Subcutaneous abdominal adipose tissue (tissue), 5 donors: Measurements from ENCODE around the gene CENPP.
A peak's percentile ranks its signal among the peaks of the same experiment; 100 is the strongest.
"Not testable (repeated sequence)": the region's sequence is repeated elsewhere in the genome, so short reads cannot be mapped to it uniquely, and the experiment has no call there.

ENCODE experiments used
- H3K27ac ChIP-seq: one replicate; pipeline ENCODE4 v1.7.0; 2013; ENCODE audit warnings: low read depth, mild to moderate bottlenecking, inconsistent platforms, low read length, moderate library complexity
- H3K27me3 ChIP-seq, 5 donors: one replicate each; pipeline ENCODE4 v1.7.0; 2013; ENCODE audit warnings: low read length in 5 of 5, inconsistent platforms in 1 of 5; ENCODE audit not compliant: control insufficient read depth in 5 of 5, insufficient read depth in 4 of 5
- H3K36me3 ChIP-seq, 5 donors: one replicate each; pipeline ENCODE4 v1.7.0; 2013; ENCODE audit warnings: low read length in 5 of 5; ENCODE audit not compliant: control insufficient read depth in 5 of 5, insufficient read depth in 5 of 5
- H3K4me1 ChIP-seq, 5 donors: one replicate each; pipeline ENCODE4 v1.7.0; 2013; ENCODE audit warnings: low read length in 5 of 5, mild to moderate bottlenecking in 3 of 5, moderate library complexity in 1 of 5; ENCODE audit not compliant: control insufficient read depth in 5 of 5, insufficient read depth in 5 of 5
- H3K4me3 ChIP-seq, 5 donors: one replicate each; pipeline ENCODE4 v1.7.0; 2013; ENCODE audit warnings: low read length in 5 of 5, low read depth in 1 of 5
- H3K9ac ChIP-seq, 5 donors: one replicate each; pipeline ENCODE4 v1.7.0; 2013; ENCODE audit warnings: low read length in 5 of 5, mild to moderate bottlenecking in 4 of 5, moderate library complexity in 3 of 5
- H3K9me3 ChIP-seq, 5 donors: one replicate each; pipeline ENCODE4 v1.7.0; 2013; ENCODE audit warnings: low read length in 5 of 5; ENCODE audit not compliant: control insufficient read depth in 5 of 5
- donor health status: healthy.
- donor health status: healthy.
- donor health status: healthy.
- donor health status: healthy.
- donor health status: healthy.

The CENPP gene

DNA sequence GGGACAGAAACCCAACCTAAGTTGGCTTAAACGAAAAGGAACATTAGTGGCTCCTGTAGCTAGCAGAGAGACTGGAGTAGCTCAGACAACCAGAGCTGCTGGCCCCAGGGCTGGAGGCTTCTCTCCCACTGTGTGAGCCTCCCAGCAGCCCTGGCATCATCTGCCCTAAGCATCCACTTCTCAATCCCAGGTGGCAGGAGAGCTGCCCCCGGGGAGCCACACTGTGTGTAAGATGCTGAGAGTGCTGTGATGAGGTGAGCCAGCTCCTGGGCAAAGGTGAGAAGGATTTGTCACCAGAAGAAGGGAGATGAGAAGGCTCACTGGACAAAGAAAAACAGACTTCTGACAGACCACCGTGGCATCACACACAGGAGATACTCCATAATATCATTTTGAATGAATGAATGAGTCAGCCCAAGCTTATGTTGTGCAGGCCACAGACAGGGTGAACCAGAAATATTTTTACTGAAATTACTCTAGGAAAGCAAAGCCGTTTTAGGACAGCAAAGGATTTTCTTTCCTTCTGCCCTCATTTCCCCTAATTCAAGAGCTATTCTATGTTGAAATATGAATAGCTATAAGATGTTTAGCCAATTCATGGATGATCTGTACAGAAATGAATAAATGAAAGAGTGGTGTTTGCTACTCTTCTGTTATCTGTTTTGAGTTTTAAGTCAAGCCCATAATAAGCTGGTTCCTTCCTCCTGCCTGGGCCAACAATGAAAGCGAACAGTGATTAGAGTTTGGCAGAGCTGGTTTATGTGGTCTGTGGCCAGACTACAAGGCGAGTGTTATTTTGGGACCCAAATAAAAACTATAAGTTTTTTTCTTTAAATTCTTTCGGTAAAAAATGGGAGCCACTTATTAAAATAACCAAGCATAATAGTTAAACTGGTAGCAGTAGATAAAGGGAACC is 267.5 kb downstream of the CENPP start:
- Histone ChIP-seq H3K27ac (no peak overlapping the region), H3K27me3 (no peaks in the 10 kb centered on the region), H3K36me3 (no peaks in the 10 kb centered on the region), H3K4me3 (no peak overlapping the region), H3K9ac (no peak overlapping the region), H3K4me1 (peaks cover 0 to 22% (median 17%) of the 10 kb centered on the region in 5 donors), H3K9me3 (no peaks in the 10 kb centered on the region)

DNA sequence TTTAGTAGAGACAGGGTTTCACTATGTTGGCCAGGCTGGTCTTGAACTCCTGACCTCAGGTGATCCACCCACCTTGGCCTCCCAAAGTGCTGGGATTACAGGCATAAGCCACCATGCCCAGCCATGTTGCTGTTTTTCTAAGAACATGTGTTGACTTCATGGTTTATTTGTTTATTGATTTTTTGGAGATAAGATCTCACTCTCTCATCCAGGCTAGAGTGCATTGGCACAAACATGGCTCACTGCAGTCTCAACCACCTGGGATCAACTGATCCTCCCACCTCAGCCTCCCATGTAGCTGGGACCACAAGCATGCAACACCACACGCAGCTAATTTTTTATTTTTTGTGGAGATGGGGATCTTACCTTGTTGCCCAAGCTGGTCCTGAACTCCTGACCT is 269.3 kb downstream of the CENPP start:
- not testable (repeated sequence) for H3K9me3 ChIP-seq, H3K36me3 ChIP-seq, H3K27me3 ChIP-seq, H3K4me3 ChIP-seq, H3K9ac ChIP-seq, H3K27ac ChIP-seq
- peaks cover under 1 to 30% (median 25%) of the 10 kb centered on the region in 5 donors for H3K4me1 ChIP-seq

DNA sequence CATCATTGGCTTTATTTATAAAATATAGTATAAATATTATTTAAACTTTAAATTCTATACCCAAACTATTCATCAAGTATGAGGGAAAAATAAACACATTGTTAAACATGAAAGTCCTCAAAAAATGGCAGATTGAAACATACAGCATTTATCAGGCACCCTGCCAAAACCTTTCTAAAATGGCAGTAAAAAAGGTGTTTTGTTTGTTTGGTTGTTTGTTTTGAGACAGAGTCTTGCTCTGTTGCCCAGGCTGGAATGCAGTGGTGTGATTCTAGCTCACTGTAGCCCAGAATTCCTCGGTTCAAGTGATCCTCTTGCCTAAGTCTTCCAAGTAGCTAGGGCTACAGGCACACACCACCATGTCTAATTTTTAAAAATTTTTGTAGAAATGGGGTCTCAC is 270.2 kb downstream of the CENPP start:
- Histone ChIP-seq H3K4me1 (peaks cover 3 to 30% (median 25%) of the 10 kb centered on the region in 5 donors), H3K27me3 (no peaks in the 10 kb centered on the region), H3K36me3 (no peaks in the 10 kb centered on the region)

DNA sequence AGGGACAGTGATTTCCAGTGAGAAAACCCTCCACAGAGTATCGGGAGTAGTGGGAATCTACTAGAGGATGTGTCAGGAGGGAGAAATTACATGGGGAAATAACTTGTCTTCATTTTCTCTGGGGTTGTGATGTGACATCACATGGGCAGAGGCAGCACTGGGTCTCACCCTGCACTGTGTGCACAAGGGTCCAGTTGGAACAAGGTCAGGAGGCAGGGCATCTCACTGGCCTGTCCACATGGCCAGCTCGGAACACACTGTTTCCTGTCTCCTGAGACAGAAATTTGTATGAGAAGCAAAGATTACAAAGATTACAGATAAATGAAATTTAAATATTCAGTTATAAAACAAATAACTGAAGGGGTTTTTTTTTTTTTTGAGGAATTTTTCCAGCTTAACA is 272.6 kb downstream of the CENPP start:
- H3K4me3 ChIP-seq, result no peak overlapping the region
- H3K36me3 ChIP-seq, result no peaks in the 10 kb centered on the region
- no peaks in the 10 kb centered on the region for H3K9me3 ChIP-seq
- H3K27ac ChIP-seq, result peak overlapping the region; percentile 25
- H3K27me3 ChIP-seq, result no peaks in the 10 kb centered on the region
- H3K4me1 ChIP-seq, result peaks cover 3 to 33% (median 29%) of the 10 kb centered on the region in 5 donors
- H3K9ac ChIP-seq, result no peak overlapping the region

More for the DNA sequence above, 270.2 kb downstream of the CENPP start:
- no peaks in the 10 kb centered on the region for H3K9me3 ChIP-seq
- no peak overlapping the region for H3K4me3 ChIP-seq
- no peak overlapping the region for H3K27ac ChIP-seq
- no peak overlapping the region for H3K9ac ChIP-seq

DNA sequence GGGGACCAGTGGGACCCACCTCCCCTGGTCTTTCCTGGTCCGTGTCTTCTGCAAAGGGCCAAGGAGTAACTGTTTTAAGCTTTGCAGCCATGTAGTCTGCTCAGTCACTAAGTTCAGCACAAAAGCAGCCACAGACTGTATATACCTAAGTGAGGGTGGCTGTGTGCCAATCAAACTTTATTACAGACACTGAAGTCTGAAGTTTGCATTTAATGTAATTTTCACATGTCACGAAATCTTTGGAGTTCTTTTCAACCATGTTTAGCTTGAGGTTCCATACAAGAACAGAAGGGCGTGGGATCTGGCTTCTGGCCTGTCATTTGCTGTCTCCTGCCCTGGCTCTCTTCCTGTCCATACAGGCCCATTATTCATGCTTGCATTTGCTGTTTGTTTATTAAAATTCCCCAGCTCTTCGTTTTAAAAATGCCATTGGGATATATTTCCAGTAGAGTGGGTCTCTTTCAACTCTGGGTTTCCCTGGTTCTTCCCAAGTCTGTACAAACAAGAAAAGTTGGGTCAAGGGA is 274.2 kb downstream of the CENPP start:
- H3K4me1 ChIP-seq, result peaks cover 3 to 33% (median 27%) of the 10 kb centered on the region in 5 donors
- no peaks in the 10 kb centered on the region for H3K27me3 ChIP-seq
- H3K9me3 ChIP-seq, result peaks cover 0 to 7% (median 3%) of the 10 kb centered on the region in 5 donors
- H3K4me3 ChIP-seq, result peak overlapping the region in 2 of 5 donors; percentile 19 to 29
- H3K27ac ChIP-seq, result peak overlapping the region; percentile 54
- H3K36me3 ChIP-seq, result no peaks in the 10 kb centered on the region
- no peak overlapping the region for H3K9ac ChIP-seq

DNA sequence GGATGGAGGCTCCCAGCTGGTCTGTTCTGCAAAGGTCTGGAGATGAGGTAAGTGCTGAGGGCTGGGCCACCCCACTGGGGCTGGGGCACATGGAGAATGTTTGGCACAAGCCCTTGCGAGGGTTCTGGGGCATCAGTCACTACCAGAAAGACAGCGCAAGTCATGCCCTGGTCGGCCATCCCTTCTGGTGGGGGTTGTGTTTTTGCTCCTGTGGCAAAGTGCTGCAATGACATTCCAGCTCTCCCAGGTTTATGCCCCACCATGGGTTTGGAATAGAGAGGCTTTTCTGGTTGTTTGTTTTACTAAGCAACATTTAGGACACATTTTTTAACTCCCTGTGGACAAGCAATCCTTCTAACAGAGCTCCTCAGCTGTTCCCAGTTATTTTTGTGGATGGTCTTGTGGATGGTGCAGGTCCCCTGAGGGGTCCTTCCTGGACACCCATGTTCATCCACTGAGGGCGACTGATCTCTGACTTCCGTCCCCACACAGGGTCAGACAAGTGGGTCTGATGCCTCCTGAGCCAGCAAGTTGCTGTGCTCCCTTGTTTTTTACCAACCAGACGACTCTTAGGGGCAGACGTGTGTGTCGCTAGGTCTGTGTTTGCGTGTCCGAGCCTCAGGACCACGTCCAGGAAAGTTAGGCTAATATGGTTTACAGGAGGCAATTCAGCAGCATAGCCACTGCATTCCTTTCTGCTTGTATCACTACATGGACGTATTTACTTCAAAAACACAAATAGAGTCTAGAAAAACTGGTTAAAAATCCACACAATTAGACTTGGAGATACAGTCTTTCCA is 274.9 kb downstream of the CENPP start:
- peak overlapping the region in 2 of 5 donors; percentile 63 to 64 for H3K9ac ChIP-seq
- H3K27ac ChIP-seq, result peak overlapping the region; percentile 54
- peak overlapping the region in 2 of 5 donors; percentile 19 to 50 for H3K4me3 ChIP-seq
- H3K27me3 ChIP-seq, result no peaks in the 10 kb centered on the region
- H3K36me3 ChIP-seq, result no peaks in the 10 kb centered on the region
- H3K4me1 ChIP-seq, result peaks cover 3 to 33% (median 27%) of the 10 kb centered on the region in 5 donors
- H3K9me3 ChIP-seq, result peaks cover 0 to 7% (median 3%) of the 10 kb centered on the region in 5 donors

DNA sequence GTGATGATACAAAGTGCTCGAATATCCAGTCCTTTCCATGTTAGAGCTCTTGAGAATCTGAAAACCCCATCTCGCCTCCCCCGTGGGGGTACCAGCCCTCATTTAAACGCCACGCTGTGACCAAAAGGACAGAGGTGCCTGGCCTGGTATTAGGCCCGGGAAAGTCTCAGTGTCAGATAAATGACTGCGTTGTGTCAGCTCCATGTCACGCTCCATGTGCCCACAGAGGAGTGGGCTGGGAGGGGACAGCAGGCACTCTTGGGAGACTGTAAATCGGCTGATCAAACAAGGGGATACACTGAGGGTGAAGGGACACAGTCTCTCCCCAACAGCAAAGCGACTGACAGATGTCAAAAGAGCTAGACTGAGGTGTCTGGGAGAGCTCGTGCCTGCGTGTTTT is 275.7 kb downstream of the CENPP start:
- peaks cover 0 to 10% (median 3%) of the 10 kb centered on the region in 5 donors for H3K9me3 ChIP-seq
- H3K36me3 ChIP-seq, result no peaks in the 10 kb centered on the region
- no peaks in the 10 kb centered on the region for H3K27me3 ChIP-seq
- peak overlapping the region in 3 of 5 donors; percentile 4 to 63 (median 25) for H3K9ac ChIP-seq
- peaks cover 3 to 33% (median 27%) of the 10 kb centered on the region in 5 donors for H3K4me1 ChIP-seq
- no peak overlapping the region for H3K4me3 ChIP-seq
- peak overlapping the region; percentile 54 for H3K27ac ChIP-seq

DNA sequence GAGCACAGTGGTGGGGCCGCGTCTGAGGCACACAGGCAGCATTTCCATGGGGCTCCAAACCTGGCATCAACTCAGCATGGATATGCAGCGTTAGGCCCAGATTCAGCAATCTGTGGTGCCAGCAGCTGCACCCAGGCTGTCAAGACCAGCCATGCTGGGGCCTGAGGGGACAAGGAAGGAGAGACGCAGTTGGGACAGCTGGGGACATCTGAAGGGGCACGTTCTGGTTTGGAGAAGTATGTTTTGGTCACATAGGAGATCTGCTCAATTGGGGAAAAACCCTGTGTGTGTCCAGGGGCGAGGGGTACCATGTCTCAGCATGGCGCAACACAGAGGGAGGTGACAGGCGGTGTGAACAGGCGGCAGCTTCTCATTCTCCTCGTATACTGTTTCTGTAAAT is 276.7 kb downstream of the CENPP start:
- Histone ChIP-seq H3K9me3 (peaks cover 0 to 10% (median 3%) of the 10 kb centered on the region in 5 donors), H3K4me1 (peaks cover 3 to 40% (median 33%) of the 10 kb centered on the region in 5 donors), H3K4me3 (no peak overlapping the region), H3K9ac (no peak overlapping the region), H3K27me3 (no peaks in the 10 kb centered on the region), H3K36me3 (no peaks in the 10 kb centered on the region), H3K27ac (no peak overlapping the region)

DNA sequence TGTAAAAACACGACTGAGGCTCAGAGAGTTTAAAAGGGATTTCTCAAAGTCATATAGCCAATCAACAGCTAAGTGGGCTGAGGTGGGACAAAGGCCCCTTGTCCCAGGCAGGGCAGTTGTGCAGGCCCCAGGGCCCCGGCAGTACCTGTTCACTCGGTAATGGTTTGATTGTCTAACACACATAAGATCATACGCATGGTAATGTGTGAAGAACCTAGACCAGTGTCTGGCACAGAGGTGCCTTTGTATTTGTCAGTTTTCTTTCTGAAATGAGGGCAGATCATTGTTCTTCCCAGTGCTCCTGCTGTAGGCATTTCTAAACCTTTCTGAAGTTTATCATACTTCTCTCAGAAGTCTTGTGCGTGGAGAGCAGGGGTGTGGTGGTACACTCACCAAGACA is 277.3 kb downstream of the CENPP start:
- H3K4me1 ChIP-seq, result peaks cover 8 to 47% (median 38%) of the 10 kb centered on the region in 5 donors
- H3K27me3 ChIP-seq, result no peaks in the 10 kb centered on the region
- no peak overlapping the region for H3K27ac ChIP-seq
- H3K9me3 ChIP-seq, result peaks cover 0 to 10% (median 3%) of the 10 kb centered on the region in 5 donors
- H3K4me3 ChIP-seq, result no peak overlapping the region
- H3K9ac ChIP-seq, result no peak overlapping the region
- no peaks in the 10 kb centered on the region for H3K36me3 ChIP-seq
